Middle frontal gyrus (tissue), 1 donor: ENCODE results near the gene TDRD1.
"Not testable (repeated sequence)": the region's sequence is repeated elsewhere in the genome, so short reads cannot be mapped to it uniquely, and the experiment has no call there.

ENCODE experiments used
- DNase-seq: peaks from one replicate; pipeline ENCODE4 v3.0.0-alpha.2; 2015; ENCODE audit warnings: low spot score; ENCODE audit errors: extremely low spot score

TDRD1 gene

GRCh38 chr10:114179148-114179547, at the start of gene TDRD1:
Gene TDRD1 (plus strand): TSS chr10:114179353. CDS start chr10:114187832, 8,479 bp downstream.
- no peak for DNase-seq

- DNase-seq = no peak
Measured at GRCh38 chr10:114131094-114131493, 48.1 kb upstream of the TDRD1 start.

- no peak for DNase-seq
Measured at GRCh38 chr10:114135476-114135875, 43.7 kb upstream of the TDRD1 start.

- no peak for DNase-seq
Measured at GRCh38 chr10:114138581-114138980, 40.6 kb upstream of the TDRD1 start.

GRCh38 chr10:114140036-114140435, 39.1 kb upstream of the TDRD1 start:
- DNase-seq = no peak

GRCh38 chr10:114140827-114141226, 38.3 kb upstream of the TDRD1 start:
- not testable (repeated sequence) for DNase-seq

- DNase-seq = no peak
Measured at GRCh38 chr10:114142018-114142417, 37.1 kb upstream of the TDRD1 start.

GRCh38 chr10:114143160-114143559, 36.0 kb upstream of the TDRD1 start:
- no peak for DNase-seq

GRCh38 chr10:114149476-114149875, 29.7 kb upstream of the TDRD1 start:
- not testable (repeated sequence) for DNase-seq

GRCh38 chr10:114151486-114151885, 27.7 kb upstream of the TDRD1 start:
- DNase-seq = no peak

GRCh38 chr10:114151892-114152291, 27.3 kb upstream of the TDRD1 start:
- DNase-seq = no peak

GRCh38 chr10:114157912-114158311, 21.2 kb upstream of the TDRD1 start:
- DNase-seq = no peak

GRCh38 chr10:114163062-114163461, 16.1 kb upstream of the TDRD1 start:
- no peak for DNase-seq

- no peak for DNase-seq
Measured at GRCh38 chr10:114166043-114166442, 13.1 kb upstream of the TDRD1 start.

GRCh38 chr10:114166494-114166893, 12.7 kb upstream of the TDRD1 start:
- DNase-seq = no peak

- no peak for DNase-seq
Measured at GRCh38 chr10:114167985-114168384, 11.2 kb upstream of the TDRD1 start.

GRCh38 chr10:114168450-114169009, 10.6 kb upstream of the TDRD1 start:
- no peak for DNase-seq

- DNase-seq = no peak
Measured at GRCh38 chr10:114172216-114172615, 6.9 kb upstream of the TDRD1 start.

- DNase-seq = no peak
Measured at GRCh38 chr10:114172776-114173602, 6.2 kb upstream of the TDRD1 start.

GRCh38 chr10:114173603-114173920, 5.6 kb upstream of the TDRD1 start:
- no peak for DNase-seq

GRCh38 chr10:114173921-114174694, 5.0 kb upstream of the TDRD1 start, which contains the start of gene CCDC186:
Gene CCDC186 (minus strand): TSS chr10:114174203. CDS start chr10:114163268, 10,935 bp downstream.
- DNase-seq = peak; percentile 75

- DNase-seq = no peak
Measured at GRCh38 chr10:114174695-114175188, 4.4 kb upstream of the TDRD1 start.
